Activated T-cell treated with anti-CD3 and anti-CD28 coated beads for 1 hour (primary cell): ENCODE data around the gene SENP2.

Source experiments
- DNase-seq: peaks from one replicate; pipeline ENCODE4 v3.0.0-alpha.2; 2020; ENCODE audit warnings: low read depth

The SENP2 gene

DNA sequence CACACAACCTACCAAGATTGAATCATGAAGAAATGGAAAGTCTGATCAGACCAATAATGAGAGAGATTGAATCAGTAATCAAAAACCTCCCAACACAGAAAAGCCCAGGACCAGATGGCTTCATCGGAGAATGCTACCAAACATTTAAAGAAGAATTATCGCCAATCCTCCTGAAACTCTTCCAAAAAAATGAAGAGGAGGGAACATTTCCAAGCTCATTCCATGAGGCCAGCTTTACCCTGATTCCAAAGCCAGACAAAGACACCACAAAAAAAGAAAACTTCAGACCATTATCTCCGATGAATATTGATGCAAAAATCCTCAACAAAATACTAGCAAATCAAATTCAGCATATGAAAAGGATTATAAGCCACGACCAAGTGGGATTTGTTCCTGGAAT lies 94.1 kb downstream of the SENP2 start:
- DNase-seq, result no peak
